H1 (cell line): ENCODE measurements around the gene SEMA3B. TPM values are rescaled to one million over a fixed set of nuclear protein-coding genes. Genes with fewer than 3 reads are reported as not detected.

ENCODE experiments used
- NRF1 ChIP-seq: IDR thresholded peaks from 2 replicates; pipeline ENCODE4 v1.6.1; 2011; ENCODE audit warnings: mild to moderate bottlenecking, low read depth, low read length, improper control_type of control experiment
- polyA plus RNA-seq, 7 experiments: library from polyadenylated mRNA; depleted of rRNA in 3 of 7; stranded (reverse) in 5 of 7; unstranded in 2 of 7; fragments of >200 nt in 5 of 7; fragments of 200-250 nt in 2 of 7; gene quantifications; 1 replicate in 5 of 7; 2 replicates in 1 of 7; 4 replicates in 1 of 7; pipeline versions ENCODE4 v1.2.1 to v1.2.3, GENCODE V29; 2011 to 2013; ENCODE audit warnings: missing spikeins in 2 of 7, mixed read lengths in 2 of 7
- total RNA-seq: library from RNA; stranded (reverse); fragmentation: NEBNext Ultra II Directional; extraction: Animal tissue kit (Norgen Biotek cat#: 25700); gene quantifications from 2 replicates; pipeline ENCODE4 v1.2.1, GENCODE V29; 2021

Gene SEMA3B
- total and polyA plus RNA-seq, 2 of the 8 experiments (the other 6 are each of a cell fraction or from before 2014, with no cell fraction given): 3.0 to 4.7 TPM

DNA sequence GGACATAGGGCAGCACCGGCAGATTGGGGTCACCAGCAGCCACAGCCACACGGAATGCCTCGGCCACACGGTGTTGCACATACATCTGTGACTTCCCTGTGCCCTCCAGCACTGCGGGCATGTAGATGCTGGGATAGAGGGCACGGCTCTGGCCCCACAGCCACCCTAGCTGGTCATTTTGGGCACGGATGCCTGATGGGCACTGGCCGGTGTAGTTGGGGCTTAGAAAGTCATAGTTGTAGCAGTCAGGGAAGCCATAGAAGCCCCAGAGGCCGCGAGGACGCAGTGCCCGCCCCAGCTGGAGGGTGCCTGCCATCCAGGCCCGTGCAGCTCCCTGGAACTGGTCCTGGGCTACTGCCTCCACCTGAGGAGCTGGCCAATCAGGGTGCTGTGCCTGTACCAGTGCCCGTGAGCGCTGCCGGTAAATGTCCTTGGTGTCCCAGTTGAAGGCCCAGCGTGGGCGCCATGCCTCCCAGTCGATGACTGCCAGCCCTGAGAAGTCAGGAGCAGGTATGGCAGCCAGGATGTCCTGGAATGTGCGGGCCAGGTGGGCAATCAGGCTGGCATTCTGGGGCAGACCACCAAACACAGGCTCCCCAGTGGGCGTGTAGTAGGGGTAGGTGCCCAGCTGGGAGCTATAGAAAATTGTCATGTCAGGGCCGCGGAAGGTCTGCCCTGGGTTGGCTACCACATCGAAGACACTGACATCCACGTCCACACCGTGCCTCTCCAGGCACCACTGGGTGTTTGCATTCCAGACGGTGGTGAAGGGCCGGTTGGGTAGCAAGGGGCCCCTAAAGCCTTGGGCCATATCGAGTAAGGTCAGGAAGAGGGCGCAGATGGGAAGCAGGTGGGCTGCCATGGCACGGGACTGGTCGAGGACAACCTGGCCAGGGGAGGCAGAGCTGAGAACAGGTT, 33.4 kb downstream of the SEMA3B start (continued):
- TF ChIP-seq NRF1: no peak
